WTC11 (cell line): ENCODE measurements around the gene FUT8. TPM values are rescaled to one million over a fixed set of nuclear protein-coding genes. Genes with fewer than 3 reads are reported as not detected.

Experiments used
- ATAC-seq: fragments of 200-7000 bp; cut with Tn5 transposase; 2 replicates; pipeline ENCODE4 v1.10.0; 2021; ENCODE audit warnings: mild to moderate bottlenecking, moderate library complexity
- CTCF ChIA-PET: fragments of 300-600 bp; sonication (Branson Sonifier 250); formaldehyde crosslinking; loops from one replicate; lab custom pipeline; 2021; ENCODE audit warnings: antibody characterized with exemption; lab: Charles Lee
- POLR2A ChIA-PET: fragments of 350-600 bp; sonication (Branson Sonifier 250); formaldehyde crosslinking; loops from one replicate; lab custom pipeline; 2021; ENCODE audit warnings: antibody characterized with exemption; lab: Charles Lee
- DNase-seq: peaks from one replicate; pipeline ENCODE4 v3.0.0; 2021; ENCODE audit warnings: low spot score
- H3K27ac Mint-ChIP-seq: 2 replicates; pipeline ENCODE4 v1.8.0; 2021; ENCODE audit warnings: mixed read lengths
- H3K27me3 Mint-ChIP-seq: 2 replicates; pipeline ENCODE4 v1.8.0; 2021; ENCODE audit warnings: low read depth, mild to moderate bottlenecking, moderate library complexity, mixed read lengths
- H3K36me3 Mint-ChIP-seq: 2 replicates; pipeline ENCODE4 v1.8.0; 2021; ENCODE audit warnings: mixed read lengths
- H3K4me1 Mint-ChIP-seq: 2 replicates; pipeline ENCODE4 v1.8.0; 2022; ENCODE audit warnings: mixed read lengths
- H3K4me3 Mint-ChIP-seq: 2 replicates; pipeline ENCODE4 v1.8.0; 2021; ENCODE audit warnings: mild to moderate bottlenecking, moderate library complexity, mixed read lengths
- H3K9me3 Mint-ChIP-seq: 2 replicates; pipeline ENCODE4 v1.8.0; 2021; ENCODE audit warnings: mixed read lengths
- AR ChIP-seq: fragments of 250-450 bp; sonication (Bioruptor Pico); IDR thresholded peaks from 2 replicates; pipeline ENCODE4 v1.9.0; 2021; ENCODE audit warnings: mild to moderate bottlenecking
- ATF6 ChIP-seq: sonication (generic); formaldehyde crosslinking; IDR thresholded peaks from 2 replicates; pipeline ENCODE4 v1.8.1; 2023; ENCODE audit warnings: mild to moderate bottlenecking, missing genetic modification reagents
- CDX4 ChIP-seq: fragments of 250-450 bp; sonication (Bioruptor Pico); IDR thresholded peaks from 2 replicates; pipeline ENCODE4 v1.9.0; 2021; ENCODE audit warnings: moderate library complexity, mild to moderate bottlenecking, inconsistent platforms, borderline replicate concordance
- CREB1 ChIP-seq: sonication (generic); formaldehyde crosslinking; IDR thresholded peaks from 2 replicates; pipeline ENCODE4 v1.8.0; 2023; ENCODE audit warnings: mild to moderate bottlenecking, missing genetic modification reagents
- CREM ChIP-seq: sonication (generic); formaldehyde crosslinking; IDR thresholded peaks from 2 replicates; pipeline ENCODE4 v1.8.1; 2022; ENCODE audit warnings: mild to moderate bottlenecking, missing genetic modification reagents, moderate library complexity
- E2F4 ChIP-seq: sonication (generic); formaldehyde crosslinking; IDR thresholded peaks from 2 replicates; pipeline ENCODE4 v1.8.1; 2022; ENCODE audit warnings: low read depth, mild to moderate bottlenecking, moderate library complexity, missing genetic modification reagents, borderline replicate concordance
- ELF4 ChIP-seq: sonication (generic); formaldehyde crosslinking; IDR thresholded peaks from 2 replicates; pipeline ENCODE4 v1.8.1; 2022; ENCODE audit warnings: low read depth, mild to moderate bottlenecking, moderate library complexity, missing genetic modification reagents
- EMX1 ChIP-seq: fragments of 250-450 bp; sonication (Bioruptor Pico); IDR thresholded peaks from 2 replicates; pipeline ENCODE4 v1.8.0; 2021; ENCODE audit warnings: mild to moderate bottlenecking
- FOXK1 ChIP-seq: sonication (generic); formaldehyde crosslinking; IDR thresholded peaks from 2 replicates; pipeline ENCODE4 v1.8.0; 2022; ENCODE audit warnings: mild to moderate bottlenecking, moderate library complexity, missing genetic modification reagents
- FOXP4 ChIP-seq: sonication (generic); formaldehyde crosslinking; IDR thresholded peaks from 2 replicates; pipeline ENCODE4 v1.8.0; 2022; ENCODE audit warnings: mild to moderate bottlenecking, missing genetic modification reagents
- GABPB1 ChIP-seq: sonication (generic); formaldehyde crosslinking; IDR thresholded peaks from 2 replicates; pipeline ENCODE4 v1.8.1; 2023; ENCODE audit warnings: mild to moderate bottlenecking, missing genetic modification reagents
- MAX ChIP-seq: sonication (generic); formaldehyde crosslinking; IDR thresholded peaks from 2 replicates; pipeline ENCODE4 v1.8.0; 2022; ENCODE audit warnings: mild to moderate bottlenecking, missing genetic modification reagents
- NFATC4 ChIP-seq: fragments of 250-450 bp; sonication (Bioruptor Pico); IDR thresholded peaks from 2 replicates; pipeline ENCODE4 v1.9.0; 2021; ENCODE audit warnings: mild to moderate bottlenecking
- NR1H2 ChIP-seq: sonication (generic); formaldehyde crosslinking; IDR thresholded peaks from 2 replicates; pipeline ENCODE4 v1.9.0; 2021; ENCODE audit warnings: mild to moderate bottlenecking, moderate library complexity, missing genetic modification reagents
- RORB ChIP-seq: fragments of 250-450 bp; sonication (Bioruptor Pico); IDR thresholded peaks from 2 replicates; pipeline ENCODE4 v1.9.0; 2021; ENCODE audit warnings: mild to moderate bottlenecking
- SOX15 ChIP-seq: fragments of 250-450 bp; sonication (Bioruptor Pico); IDR thresholded peaks from 2 replicates; pipeline ENCODE4 v1.9.0; 2021; ENCODE audit warnings: mild to moderate bottlenecking
- ZNF232 ChIP-seq: sonication (generic); formaldehyde crosslinking; IDR thresholded peaks from 2 replicates; pipeline ENCODE4 v1.8.0; 2022; ENCODE audit warnings: mild to moderate bottlenecking, missing genetic modification reagents
- ZNF281 ChIP-seq: sonication (generic); formaldehyde crosslinking; IDR thresholded peaks from 2 replicates; pipeline ENCODE4 v1.8.0; 2023; ENCODE audit warnings: mild to moderate bottlenecking, missing genetic modification reagents
- ZNF317 ChIP-seq: sonication (generic); formaldehyde crosslinking; IDR thresholded peaks from 2 replicates; pipeline ENCODE4 v1.8.1; 2023; ENCODE audit warnings: low read depth, mild to moderate bottlenecking, moderate library complexity, missing genetic modification reagents, borderline replicate concordance
- ZNF396 ChIP-seq: fragments of 250-450 bp; sonication (Bioruptor Pico); IDR thresholded peaks from 2 replicates; pipeline ENCODE4 v1.8.0; 2021; ENCODE audit warnings: mild to moderate bottlenecking, moderate library complexity, borderline replicate concordance
- ZNF423 ChIP-seq: fragments of 250-450 bp; sonication (Bioruptor Pico); IDR thresholded peaks from 2 replicates; pipeline ENCODE4 v2.1.2; 2022; ENCODE audit warnings: mild to moderate bottlenecking, moderate library complexity
- ZSCAN18 ChIP-seq: fragments of 250-450 bp; sonication (Bioruptor Pico); IDR thresholded peaks from 2 replicates; pipeline ENCODE4 v2.1.2; 2022; ENCODE audit warnings: mild to moderate bottlenecking, moderate library complexity
- total RNA-seq: library from RNA; stranded (reverse); gene quantifications from 3 replicates; pipeline ENCODE4 v1.2.3, GENCODE V29; 2021

FUT8 gene
- total RNA-seq, 1 experiment from 2014 or later: 37.9 TPM

GRCh38 chr14:65396082-65396910, 16.2 kb upstream of the FUT8 start:
- TF ChIP-seq ZNF423 (CRISPR knock-in tag): no peak
- TF ChIP-seq E2F4 (CRISPR knock-in tag): no peak
- no peak for TF ChIP-seq CREB1 (CRISPR knock-in tag)
- TF ChIP-seq FOXP4 (CRISPR knock-in tag): no peak
- no peak for TF ChIP-seq EMX1
- TF ChIP-seq NFATC4 (CRISPR knock-in tag): no peak
- TF ChIP-seq GABPB1 (CRISPR knock-in tag): no peak
- no peak for TF ChIP-seq ZNF232 (CRISPR knock-in tag)
- TF ChIP-seq NR1H2 (CRISPR knock-in tag): no peak
- TF ChIP-seq CDX4: no peak
- no peak for TF ChIP-seq AR (CRISPR knock-in tag)
- TF ChIP-seq SOX15 (CRISPR knock-in tag): no peak
- no peak for TF ChIP-seq ZNF281 (CRISPR knock-in tag)
- no peak for TF ChIP-seq ZNF396
- DNase-seq: no peak
- no peaks in the 10 kb centered on the region for H3K4me1 Mint-ChIP-seq
- peaks cover 41% of the 10 kb centered on the region for H3K9me3 Mint-ChIP-seq
- 0 out of 2 replicates have a peak, but pooled peaks cover 3% of the 10 kb centered on the region for H3K27me3 Mint-ChIP-seq
- H3K27ac Mint-ChIP-seq: no peak overlapping the region
- H3K36me3 Mint-ChIP-seq: peaks cover 31% of the 10 kb centered on the region
- ATAC-seq: no peak
- CTCF ChIA-PET: no interaction called here
- H3K4me3 Mint-ChIP-seq: no peak overlapping the region
- POLR2A ChIA-PET: no interaction called here

- Mint-ChIP-seq H3K36me3 (no peaks in the 10 kb centered on the region), H3K27ac (no peak overlapping the region), H3K4me3 (no peak overlapping the region), H3K27me3 (no peaks in the 10 kb centered on the region), H3K9me3 (no peaks in the 10 kb centered on the region), H3K4me1 (no peaks in the 10 kb centered on the region)
- CTCF ChIA-PET: no interaction called here
- DNase-seq (no peak), ATAC-seq (no peak)
- POLR2A ChIA-PET: no interaction called here
- TF ChIP-seq MAX (CRISPR knock-in tag) (no peak), FOXK1 (no peak), ATF6 (CRISPR knock-in tag) (no peak), CREM (no peak), NR1H2 (CRISPR knock-in tag) (no peak), RORB (CRISPR knock-in tag) (no peak), ELF4 (CRISPR knock-in tag) (no peak), ZNF317 (CRISPR knock-in tag) (no peak), EMX1 (no peak), ZSCAN18 (CRISPR knock-in tag) (no peak)
Measured at GRCh38 chr14:65403231-65403630, 9.3 kb upstream of the FUT8 start.
